K562 (cell line): Measurements from ENCODE around the gene FZD8. TPM values are rescaled to one million over a fixed set of nuclear protein-coding genes. Genes with fewer than 3 reads are reported as not detected.

Source experiments
- ATAC-seq: fragments of 200-7000 bp; cut with Tn5 transposase; 3 replicates; pipeline ENCODE4 v1.9.1; 2020; ENCODE audit warnings: moderate library complexity
- BruUV-seq: library from RNA; stranded (reverse); fragments of 400-500 nt; replicated peaks from 2 replicates; lab custom pipeline; 2021; lab: Mats Ljungman, UMichigan
- CTCF ChIA-PET: fragments of 300-600 bp; formaldehyde crosslinking; extraction: SDS; loops from one replicate; lab custom pipeline; 2021; ENCODE audit warnings: low intra/inter-chr PET ratio; lab: Yijun Ruan, JAX
- POLR2A ChIA-PET: fragments of 300-600, 350-650 bp; sonication (Branson Sonifier 250); formaldehyde crosslinking; extraction: SDS; loops from one replicate; lab custom pipeline; 2021; ENCODE audit warnings: antibody characterized with exemption, inconsistent platforms; lab: Yijun Ruan, JAX
- DNase-seq, 4 experiments: peaks; one replicate each; pipeline versions ENCODE4 v3.0.0 to v3.0.0-alpha.2; 2011 to 2018; ENCODE audit warnings: low spot score in 3 of 4, mixed read lengths in 3 of 4; ENCODE audit errors: extremely low read depth in 1 of 4
- FAIRE-seq: peaks from 2 replicates; lab custom pipeline; 2011; peaks lifted over from hg19 to GRCh38; lab: Jason Lieb, UNC
- H2AFZ ChIP-seq: 2 replicates; pipeline ENCODE4 v1.6.0; 2011; ENCODE audit warnings: low read depth, low read length, control low read depth, inconsistent platforms
- H3K27ac ChIP-seq: fragments of 200-600 bp; 3 replicates; pipeline ENCODE4 v1.8.0; 2011; ENCODE audit warnings: low read depth, mild to moderate bottlenecking, control low read depth, inconsistent platforms, low read length, moderate library complexity, mixed read lengths; ENCODE audit errors: extremely low read depth
- H3K27me3 ChIP-seq, 2 experiments: fragments of 300-600 bp in 1 of 2; 2 replicates in 1 of 2; 3 replicates in 1 of 2; pipeline versions ENCODE4 v1.6.0 to v1.8.0; 2011; ENCODE audit warnings: inconsistent platforms in 2 of 2, low read length in 2 of 2, mild to moderate bottlenecking in 1 of 2, mixed read lengths in 1 of 2, moderate library complexity in 1 of 2; ENCODE audit not compliant: control insufficient read depth in 2 of 2, insufficient read depth in 2 of 2
- H3K36me3 ChIP-seq: fragments of 300-600 bp; 3 replicates; pipeline ENCODE4 v1.8.0; 2011; ENCODE audit warnings: mild to moderate bottlenecking, low read length, inconsistent platforms; ENCODE audit not compliant: control insufficient read depth, insufficient read depth
- H3K4me1 ChIP-seq, 2 experiments: fragments of 200-600 bp in 1 of 2; replicated peaks in 1 of 2; 2 replicates in 1 of 2; 3 replicates in 1 of 2; pipeline versions ENCODE4 v1.5.1 to v1.8.0; 2011; ENCODE audit warnings: inconsistent platforms in 2 of 2, low read length in 2 of 2, mild to moderate bottlenecking in 1 of 2, mixed read lengths in 1 of 2, moderate library complexity in 1 of 2; ENCODE audit not compliant: control insufficient read depth in 2 of 2, insufficient read depth in 2 of 2
- H3K4me2 ChIP-seq: 2 replicates; pipeline ENCODE4 v1.6.1; 2011; ENCODE audit warnings: low read length, control low read depth, inconsistent platforms, mixed read lengths; ENCODE audit not compliant: insufficient read depth
- H3K4me3 ChIP-seq: fragments of 200-600 bp; sonication (generic), shearing (Covaris generic); 2 replicates; pipeline ENCODE4 v1.5.1; 2016; ENCODE audit warnings: control low read depth, inconsistent platforms
- H3K79me2 ChIP-seq: fragments of 200-600 bp; 3 replicates; pipeline ENCODE4 v1.8.0; 2011; ENCODE audit warnings: low read length, inconsistent platforms; ENCODE audit not compliant: control insufficient read depth, insufficient read depth
- H3K9ac ChIP-seq, 2 experiments: 2 replicates each; pipeline versions ENCODE4 v1.6.0 to v1.6.1; 2011; ENCODE audit warnings: low read depth in 2 of 2, low read length in 2 of 2, control low read depth in 1 of 2, inconsistent platforms in 1 of 2, mild to moderate bottlenecking in 1 of 2, mixed read lengths in 1 of 2; ENCODE audit not compliant: insufficient read depth in 1 of 2
- H3K9me1 ChIP-seq: one replicate; pipeline ENCODE4 v1.6.0; 2011; ENCODE audit warnings: inconsistent platforms, mild to moderate bottlenecking, low read length, moderate library complexity; ENCODE audit not compliant: control insufficient read depth, insufficient read depth
- H3K9me3 ChIP-seq: replicated peaks from 2 replicates; pipeline ENCODE4 v1.5.1; 2011; ENCODE audit warnings: low read depth, low read length, inconsistent platforms; ENCODE audit not compliant: control insufficient read depth, insufficient read depth
- H4K20me1 ChIP-seq: replicated peaks from 2 replicates; pipeline ENCODE4 v1.6.1; 2011; ENCODE audit warnings: low read length, inconsistent platforms, mixed read lengths; ENCODE audit not compliant: control insufficient read depth, insufficient read depth
- CBX8 ChIP-seq: fragments of 200-600 bp; sonication (generic); IDR thresholded peaks from 2 replicates; pipeline ENCODE4 v1.6.1; 2012; ENCODE audit warnings: borderline replicate concordance, mixed run types, low read depth, mild to moderate bottlenecking, moderate library complexity, mixed read lengths, low read length, control low read depth, inconsistent platforms; ENCODE audit not compliant: poor library complexity, severe bottlenecking; ENCODE audit errors: extremely low read depth
- DDX20 ChIP-seq: fragments of 450-650 bp; IDR thresholded peaks from 2 replicates; pipeline ENCODE4 v1.6.1; 2016; ENCODE audit warnings: missing genetic modification characterization, low read depth, mild to moderate bottlenecking, missing compliant biosample characterization, moderate library complexity
- EZH2 ChIP-seq: IDR thresholded peaks from 2 replicates; pipeline ENCODE4 v1.6.1; 2012; ENCODE audit warnings: low read depth, mild to moderate bottlenecking, inconsistent platforms, low read length, borderline replicate concordance
- FOXK1 ChIP-seq: sonication (generic); formaldehyde crosslinking; IDR thresholded peaks from 2 replicates; pipeline ENCODE4 v1.8.0; 2022; ENCODE audit warnings: missing genetic modification reagents, mild to moderate bottlenecking, borderline replicate concordance
- GTF2E2 ChIP-seq: fragments of 200-800 bp; sonication (Bioruptor generic); IDR thresholded peaks from 2 replicates; pipeline ENCODE4 v1.6.1; 2016; ENCODE audit warnings: missing genetic modification characterization, missing compliant biosample characterization
- KLF16 ChIP-seq: IDR thresholded peaks from 2 replicates; pipeline ENCODE4 v1.6.1; 2016; ENCODE audit warnings: antibody characterized with exemption
- NEUROD1 ChIP-seq: fragments of 150-350 bp; IDR thresholded peaks from 2 replicates; pipeline ENCODE4 v1.6.1; 2014; ENCODE audit warnings: borderline replicate concordance, low read length, low read depth; ENCODE audit not compliant: partially characterized antibody
- POLR2H ChIP-seq: IDR thresholded peaks from 2 replicates; pipeline ENCODE4 v1.6.1; 2016; ENCODE audit warnings: missing genetic modification characterization, low read depth, mild to moderate bottlenecking, control low read depth, missing compliant biosample characterization, moderate library complexity
- POLR3G ChIP-seq: IDR thresholded peaks from 2 replicates; pipeline ENCODE4 v1.6.1; 2011; ENCODE audit not compliant: insufficient read length, insufficient replicate concordance; ENCODE audit errors: extremely low read depth
- SRSF7 ChIP-seq: fragments of 200-400 bp; formaldehyde crosslinking; optimal IDR thresholded peaks from 2 replicates; pipeline ENCODE3; 2017; ENCODE audit warnings: mild to moderate bottlenecking, low read depth, low read length
- WHSC1 ChIP-seq: IDR thresholded peaks from one replicate; pipeline ENCODE4 v1.6.1; 2012; ENCODE audit warnings: low read length, control low read depth, inconsistent platforms
- ZNF121 ChIP-seq: sonication (generic); formaldehyde crosslinking; conservative IDR thresholded peaks from 2 replicates; pipeline ENCODE4 v1.8.0; 2022; ENCODE audit warnings: missing genetic modification reagents
- WGBS: fragments of 100-300 bp; shearing (Covaris generic); methylation state at CpG from one replicate; pipeline ENCODE4 v1.1.6; 2016; ENCODE audit warnings: low coverage, mixed read lengths; ENCODE audit not compliant: insufficient coverage; ENCODE audit errors: missing lambda C conversion rate; 5-methylcytosine and 5-hydroxymethylcytosine counted together
- in situ Hi-C: fragments of 300-500 bp; cut with MboI; formaldehyde crosslinking; loops from 4 replicates; pipeline ENCODE4 v1.15.0; 2018; ENCODE audit warnings: inconsistent platforms, mixed read lengths
- intact Hi-C: fragments of 100-400 bp; cut with micrococcal nuclease; formaldehyde crosslinking; loops from 2 replicates; pipeline ENCODE4 v1.14.2; 2022
- polyA plus RNA-seq, 8 experiments: library from polyadenylated mRNA; depleted of rRNA in 4 of 8; stranded (reverse) in 5 of 8; unstranded in 3 of 8; fragments of >200 nt; fragmentation: Nextera tagmentation in 2 of 8; fragmentation: Illumina TruSeq in 1 of 8; extraction: Ambion mirVana in 2 of 8; extraction: Trizol in 1 of 8; gene quantifications; 2 replicates each; pipeline versions ENCODE4 v1.2.1 to v1.2.3, GENCODE V29; 2011 to 2014; ENCODE audit warnings: inconsistent platforms in 1 of 8, missing spikeins in 1 of 8
- total RNA-seq, 7 experiments: library from RNA; depleted of rRNA in 6 of 7; stranded (reverse); fragments of >200 nt in 6 of 7; fragmentation: Illumina TruSeq in 2 of 7; extraction: Trizol in 2 of 7; gene quantifications; 2 replicates each; pipeline versions ENCODE4 v1.2.1 to v1.2.3, GENCODE V29; 2011 to 2021; ENCODE audit warnings: low replicate concordance in 1 of 7
- TF ChIP-seq, protein P1 (sequence below): IDR thresholded peaks from 3 replicates; pipeline ENCODE4 v1.6.1; 2011; ENCODE audit warnings: borderline replicate concordance, mild to moderate bottlenecking; ENCODE audit not compliant: insufficient read length, insufficient read depth

The FZD8 gene
- total and polyA plus RNA-seq, 9 of the 15 experiments (the other 6 are each of a cell fraction or from before 2014, with no cell fraction given): 0.03 to 1.2 (median 0.16) TPM; not detected in 1

DNA sequence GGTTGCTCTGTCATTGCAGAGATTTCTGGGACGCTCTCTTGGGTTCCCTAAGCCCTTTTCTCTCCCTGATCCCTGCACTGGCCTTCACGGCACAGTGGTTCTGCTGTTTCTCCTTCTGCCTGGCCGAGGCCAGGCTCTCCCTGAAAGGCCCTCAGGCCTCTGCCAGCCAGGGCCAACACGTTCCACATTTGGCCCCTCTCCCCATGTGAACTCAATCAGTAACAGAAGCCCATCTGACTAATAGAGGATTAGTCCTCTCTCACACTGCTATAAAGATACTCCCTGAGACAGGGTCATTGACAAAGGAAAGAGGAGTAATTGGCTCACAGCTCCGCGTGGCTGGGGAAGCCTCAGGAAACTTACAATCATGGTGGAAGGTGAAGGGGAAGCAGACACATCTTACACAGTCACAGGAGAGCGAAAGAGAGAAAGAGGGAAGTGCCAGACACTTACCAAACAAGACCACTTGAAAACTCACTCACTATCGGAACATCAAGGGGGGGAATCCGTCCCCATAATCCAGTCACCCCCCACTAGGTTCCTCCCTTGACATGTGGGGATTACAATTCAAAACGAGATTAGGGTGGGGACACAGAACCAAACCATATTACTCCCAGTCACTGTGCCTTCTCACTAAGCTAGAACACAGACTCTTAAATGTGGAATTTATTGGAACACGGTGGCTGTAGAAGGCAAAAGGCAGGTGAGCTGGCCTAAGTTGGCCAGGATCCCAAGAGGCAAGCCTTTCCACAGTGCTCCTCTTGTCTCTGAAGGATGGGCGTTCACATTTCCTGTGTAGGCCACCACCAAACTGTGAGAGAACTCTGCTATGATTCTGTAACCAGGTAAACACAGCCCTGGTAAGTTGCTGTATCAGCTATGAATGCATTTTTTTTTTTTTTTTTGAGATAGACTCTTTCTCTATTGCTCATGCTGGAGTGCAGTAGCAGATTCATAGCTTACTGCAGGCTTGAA, 8.8 kb downstream of the FZD8 start:
- in situ Hi-C loops: loop anchor here (10.0 to 25.0 kb wide), 2 partner anchors 1254 to 1842 kb away; no protein-coding TSS in a partner anchor
- no peak for FAIRE-seq
- no peak for TF ChIP-seq GTF2E2 (tag)
- TF ChIP-seq KLF16: no peak
- TF ChIP-seq SRSF7: no peak
- no peak for TF ChIP-seq CBX8
- TF ChIP-seq FOXK1 (CRISPR knock-in tag): no peak
- no peak for TF ChIP-seq NEUROD1
- TF ChIP-seq EZH2: no peak
- no peak for TF ChIP-seq POLR3G
- TF ChIP-seq, protein P1, sequence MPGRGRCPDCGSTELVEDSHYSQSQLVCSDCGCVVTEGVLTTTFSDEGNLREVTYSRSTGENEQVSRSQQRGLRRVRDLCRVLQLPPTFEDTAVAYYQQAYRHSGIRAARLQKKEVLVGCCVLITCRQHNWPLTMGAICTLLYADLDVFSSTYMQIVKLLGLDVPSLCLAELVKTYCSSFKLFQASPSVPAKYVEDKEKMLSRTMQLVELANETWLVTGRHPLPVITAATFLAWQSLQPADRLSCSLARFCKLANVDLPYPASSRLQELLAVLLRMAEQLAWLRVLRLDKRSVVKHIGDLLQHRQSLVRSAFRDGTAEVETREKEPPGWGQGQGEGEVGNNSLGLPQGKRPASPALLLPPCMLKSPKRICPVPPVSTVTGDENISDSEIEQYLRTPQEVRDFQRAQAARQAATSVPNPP: no peak
- TF ChIP-seq WHSC1: no peak
- TF ChIP-seq ZNF121 (CRISPR knock-in tag): no peak
- no peak for TF ChIP-seq POLR2H (tag)
- TF ChIP-seq DDX20 (tag): no peak

More for the DNA sequence above, 8.8 kb downstream of the FZD8 start:
- Histone ChIP-seq H4K20me1 (no peaks in the 10 kb centered on the region), H3K9me3 (no peaks in the 10 kb centered on the region), H3K79me2 (no peaks in the 10 kb centered on the region), H3K9me1 (peaks cover 2% of the 10 kb centered on the region), H3K9ac (no peak overlapping the region), H3K36me3 (no peaks in the 10 kb centered on the region), H3K27me3 (no peaks in the 10 kb centered on the region), H2AFZ (no peak overlapping the region), H3K4me3 (no peak overlapping the region), H3K27ac (no peak overlapping the region), H3K4me2 (no peak overlapping the region), H3K4me1 (no peaks in the 10 kb centered on the region)
- no TSS peak for BruUV-seq
- ChIA-PET CTCF (no interaction called here), POLR2A (no interaction called here)
- WGBS: 0% methylated on average over 11 of the region's 12 CpGs
- ATAC-seq (no peak), DNase-seq (no peak)
- intact Hi-C loops: loop anchor here (10.0 kb wide), 2 partner anchors 508 to 1862 kb away; partner anchors contain the start of gene CREM
